IMR-90 (cell line): ENCODE results near the gene CTIF. TPM values are rescaled to one million over a fixed set of nuclear protein-coding genes. Genes with fewer than 3 reads are reported as not detected.

ENCODE experiments used
- ATAC-seq: fragments of 200-7000 bp; cut with Tn5 transposase; 2 replicates; pipeline ENCODE4 v1.9.1; 2020; ENCODE audit warnings: low read depth, mild to moderate bottlenecking, moderate library complexity
- BruUV-seq: library from RNA; stranded (reverse); fragments of 400-500 nt; replicated peaks from 2 replicates; lab custom pipeline; 2021; lab: Mats Ljungman, UMichigan
- CTCF ChIA-PET: fragments of 300-600 bp; formaldehyde crosslinking; extraction: SDS; loops from one replicate; lab custom pipeline; 2021; ENCODE audit warnings: antibody characterized with exemption; lab: Yijun Ruan, JAX
- POLR2A ChIA-PET: fragments of 300-600 bp; sonication (Branson Sonifier 250); formaldehyde crosslinking; loops from one replicate; lab custom pipeline; 2022; ENCODE audit warnings: antibody characterized with exemption; ENCODE audit not compliant: unreplicated experiment; lab: Charles Lee
- DNase-seq: peaks from one replicate; pipeline ENCODE4 v3.0.0; 2013
- H2AFZ ChIP-seq: replicated peaks from 2 replicates; pipeline ENCODE3; 2013; ENCODE audit warnings: low read length, mild to moderate bottlenecking; ENCODE audit not compliant: poor library complexity
- H2AK5ac ChIP-seq: 2 replicates; pipeline ENCODE4 v1.6.1; 2013; ENCODE audit warnings: low read depth, low read length, inconsistent platforms
- H2AK9ac ChIP-seq: replicated peaks from 2 replicates; pipeline ENCODE3; 2013; ENCODE audit warnings: mild to moderate bottlenecking, low read depth, low read length, moderate library complexity; ENCODE audit not compliant: poor library complexity
- H2BK120ac ChIP-seq: 2 replicates; pipeline ENCODE4 v1.6.1; 2013; ENCODE audit warnings: low read depth, low read length, inconsistent platforms
- H2BK15ac ChIP-seq: 3 replicates; pipeline ENCODE4 v1.6.1; 2013; ENCODE audit warnings: low read depth, low read length, inconsistent platforms
- H2BK20ac ChIP-seq: 2 replicates; pipeline ENCODE4 v1.6.1; 2013; ENCODE audit warnings: low read depth, mild to moderate bottlenecking, inconsistent platforms, low read length, moderate library complexity
- H2BK5ac ChIP-seq: 2 replicates; pipeline ENCODE4 v1.6.1; 2013; ENCODE audit warnings: mild to moderate bottlenecking, low read depth, low read length, inconsistent platforms; ENCODE audit not compliant: poor library complexity, severe bottlenecking
- H3K14ac ChIP-seq: replicated peaks from 2 replicates; pipeline ENCODE4 v1.6.1; 2013; ENCODE audit warnings: low read depth, low read length, inconsistent platforms
- H3K18ac ChIP-seq: 2 replicates; pipeline ENCODE4 v1.6.1; 2013; ENCODE audit warnings: low read depth, low read length, control low read depth
- H3K23ac ChIP-seq: 2 replicates; pipeline ENCODE4 v1.6.1; 2013; ENCODE audit warnings: low read depth, low read length, inconsistent platforms
- H3K27ac ChIP-seq: 2 replicates; pipeline ENCODE4 v1.5.1; 2013; ENCODE audit warnings: mild to moderate bottlenecking, control low read depth, low read length; ENCODE audit not compliant: insufficient read depth
- H3K27me3 ChIP-seq: 2 replicates; pipeline ENCODE4 v1.6.1; 2013; ENCODE audit warnings: low read length; ENCODE audit not compliant: control insufficient read depth, insufficient read depth
- H3K36me3 ChIP-seq: 2 replicates; pipeline ENCODE4 v1.6.1; 2013; ENCODE audit warnings: low read length, mixed read lengths; ENCODE audit not compliant: control insufficient read depth, insufficient read depth
- H3K4ac ChIP-seq: 2 replicates; pipeline ENCODE4 v1.6.1; 2013; ENCODE audit warnings: low read depth, low read length, inconsistent platforms
- H3K4me1 ChIP-seq: 2 replicates; pipeline ENCODE4 v1.6.1; 2013; ENCODE audit warnings: low read length, mixed read lengths; ENCODE audit not compliant: control insufficient read depth, insufficient read depth
- H3K4me2 ChIP-seq: 2 replicates; pipeline ENCODE4 v1.6.1; 2013; ENCODE audit warnings: low read depth, mild to moderate bottlenecking, control low read depth, low read length, moderate library complexity
- H3K4me3 ChIP-seq: 2 replicates; pipeline ENCODE4 v1.5.1; 2013; ENCODE audit warnings: low read depth, mild to moderate bottlenecking, control low read depth, low read length, moderate library complexity; ENCODE audit not compliant: insufficient read depth
- H3K56ac ChIP-seq: 2 replicates; pipeline ENCODE4 v1.6.1; 2013; ENCODE audit warnings: low read length, inconsistent platforms; ENCODE audit not compliant: insufficient read depth; ENCODE audit errors: extremely low read depth
- H3K79me1 ChIP-seq, 2 experiments: 2 replicates each; pipeline ENCODE4 v1.6.1; 2013; ENCODE audit warnings: low read length in 2 of 2, inconsistent platforms in 1 of 2, low read depth in 1 of 2
- H3K9ac ChIP-seq: 2 replicates; pipeline ENCODE4 v1.6.1; 2013; ENCODE audit warnings: low read depth, low read length, control low read depth
- H3K9me1 ChIP-seq: 2 replicates; pipeline ENCODE4 v1.6.1; 2013; ENCODE audit warnings: low read length, inconsistent platforms; ENCODE audit not compliant: insufficient read depth
- H3K9me3 ChIP-seq: 2 replicates; pipeline ENCODE4 v1.6.1; 2013; ENCODE audit warnings: low read length; ENCODE audit not compliant: control insufficient read depth, insufficient read depth
- H4K20me1 ChIP-seq: 2 replicates; pipeline ENCODE4 v1.6.1; 2013; ENCODE audit warnings: low read length, inconsistent platforms; ENCODE audit not compliant: insufficient read depth
- H4K5ac ChIP-seq: 2 replicates; pipeline ENCODE4 v1.6.1; 2013; ENCODE audit warnings: mild to moderate bottlenecking, low read depth, low read length, control low read depth
- H4K8ac ChIP-seq, 2 experiments: 2 replicates each; pipeline ENCODE4 v1.6.1; 2013; ENCODE audit warnings: low read depth in 2 of 2, low read length in 2 of 2, control low read depth in 1 of 2, inconsistent platforms in 1 of 2
- H4K91ac ChIP-seq: 2 replicates; pipeline ENCODE4 v1.6.1; 2013; ENCODE audit warnings: low read depth, low read length, inconsistent platforms; ENCODE audit not compliant: insufficient read depth
- BHLHE40 ChIP-seq: fragments of 150-350 bp; IDR thresholded peaks from 2 replicates; pipeline ENCODE4 v1.6.1; 2016; ENCODE audit warnings: mild to moderate bottlenecking, low read depth, low read length
- CEBPB ChIP-seq: IDR thresholded peaks from 2 replicates; pipeline ENCODE4 v1.6.1; 2012; ENCODE audit warnings: low read depth, low read length, improper control_type of control experiment
- CHD1 ChIP-seq: IDR thresholded peaks from 2 replicates; pipeline ENCODE4 v1.6.1; 2012; ENCODE audit warnings: low read depth, low read length, improper control_type of control experiment
- ELK1 ChIP-seq: fragments of 150-350 bp; IDR thresholded peaks from 2 replicates; pipeline ENCODE4 v1.6.1; 2016; ENCODE audit warnings: low read depth, mild to moderate bottlenecking, low read length, moderate library complexity, borderline replicate concordance
- FOS ChIP-seq: fragments of 150-350 bp; IDR thresholded peaks from 2 replicates; pipeline ENCODE4 v1.6.1; 2016; ENCODE audit warnings: low read depth, low read length
- MAFK ChIP-seq: IDR thresholded peaks from 2 replicates; pipeline ENCODE4 v1.6.1; 2012; ENCODE audit warnings: low read depth, low read length, improper control_type of control experiment
- MAZ ChIP-seq: IDR thresholded peaks from 2 replicates; pipeline ENCODE4 v1.6.1; 2012; ENCODE audit warnings: low read depth, mild to moderate bottlenecking, low read length, improper control_type of control experiment, moderate library complexity, borderline replicate concordance
- MXI1 ChIP-seq: IDR thresholded peaks from 2 replicates; pipeline ENCODE4 v1.6.1; 2012; ENCODE audit warnings: low read depth, mild to moderate bottlenecking, low read length, moderate library complexity, borderline replicate concordance
- NFE2L2 ChIP-seq: fragments of 150-350 bp; IDR thresholded peaks from 2 replicates; pipeline ENCODE4 v1.6.1; 2016; ENCODE audit warnings: low read depth, mild to moderate bottlenecking, low read length
- RAD21 ChIP-seq: IDR thresholded peaks from 2 replicates; pipeline ENCODE4 v1.6.1; 2012; ENCODE audit warnings: low read length, improper control_type of control experiment
- RCOR1 ChIP-seq: IDR thresholded peaks from 2 replicates; pipeline ENCODE4 v1.6.1; 2012; ENCODE audit warnings: mild to moderate bottlenecking, low read length, improper control_type of control experiment; ENCODE audit not compliant: insufficient replicate concordance
- RFX5 ChIP-seq: IDR thresholded peaks from 2 replicates; pipeline ENCODE4 v1.8.0; 2012; ENCODE audit warnings: low read depth, mild to moderate bottlenecking, low read length, moderate library complexity
- SMC3 ChIP-seq: fragments of 150-350 bp; IDR thresholded peaks from 2 replicates; pipeline ENCODE4 v1.6.1; 2016; ENCODE audit warnings: low read depth, mild to moderate bottlenecking, antibody characterized with exemption, low read length, moderate library complexity
- WGBS, 2 experiments: methylation state at CpG; one replicate each; pipeline versions ENCODE4 v1.1.5 to v1.1.7; 2013; ENCODE audit warnings: missing lambda C conversion rate in 2 of 2; ENCODE audit not compliant: insufficient read length in 1 of 2; ENCODE audit errors: extremely low coverage in 2 of 2; 5-methylcytosine and 5-hydroxymethylcytosine counted together
- dilution Hi-C: fragments of 300-500 bp; cut with HindIII; formaldehyde crosslinking; loops from one replicate; pipeline ENCODE4 v1.14.3; 2018; ENCODE audit warnings: low sequenced_read_pairs; ENCODE audit not compliant: unreplicated experiment
- in situ Hi-C: fragments of 300-500 bp; cut with MboI; formaldehyde crosslinking; loops from 3 replicates; pipeline ENCODE4 v1.14.3; 2019; ENCODE audit warnings: low sequenced_read_pairs, inconsistent platforms, mixed read lengths
- intact Hi-C: fragments of 100-400 bp; cut with micrococcal nuclease; formaldehyde crosslinking; loops from 2 replicates; pipeline ENCODE4 v1.10.0; 2022
- polyA plus RNA-seq, 3 experiments: library from polyadenylated mRNA; depleted of rRNA; stranded (reverse); fragments of >200 nt; gene quantifications; 2 replicates each; pipeline ENCODE4 v1.2.3, GENCODE V29; 2012; ENCODE audit warnings: low replicate concordance in 1 of 3
- total RNA-seq: library from RNA; depleted of rRNA; stranded (reverse); fragments of >200 nt; gene quantifications from 2 replicates; pipeline ENCODE4 v1.2.3, GENCODE V29; 2012
- TF ChIP-seq, protein P1 (sequence below): conservative IDR thresholded peaks from 2 replicates; pipeline ENCODE4 v1.5.1; 2012; ENCODE audit warnings: mild to moderate bottlenecking, low read depth, low read length, improper control_type of control experiment
- TF ChIP-seq, protein P2 (sequence below): fragments of 150-350 bp; IDR thresholded peaks from 2 replicates; pipeline ENCODE4 v1.6.1; 2017; ENCODE audit warnings: mild to moderate bottlenecking, antibody characterized with exemption, low read length, low read depth

Gene CTIF
- total and polyA plus RNA-seq, 2 of the 4 experiments (the other 2 are of a cell fraction) = 25.1 to 57.0 TPM

GRCh38 chr18:48632676-48633257 is 93.9 kb downstream of the CTIF start:
- Histone ChIP-seq H2BK15ac (peak overlapping the region; percentile 33; the same call in 1 of the 3 replicates), H3K9ac (no peak overlapping the region), H3K4me1 (peaks cover 18% of the 10 kb centered on the region), H2AK9ac (no peak overlapping the region), H3K23ac (no peak overlapping the region), H2BK5ac (peak overlapping the region; percentile 47), H2BK20ac (peak overlapping the region; percentile 42; the same call in 1 of the 2 replicates), H3K4me3 (no peak overlapping the region), H3K27ac (no peak overlapping the region), H2AK5ac (peak overlapping the region; percentile 85), H3K27me3 (no peaks in the 10 kb centered on the region), H3K9me1 (peaks cover 48% of the 10 kb centered on the region), H3K9me3 (no peaks in the 10 kb centered on the region), H2BK120ac (peak overlapping the region; percentile 60), H3K56ac (no peak overlapping the region), H2AFZ (no peak overlapping the region), H3K79me1 (peaks cover 58 to 83% of the 10 kb centered on the region in 2 experiments), H4K20me1 (peaks cover 8% of the 10 kb centered on the region; the same call in 1 of the 2 replicates), H3K36me3 (peaks cover 28% of the 10 kb centered on the region), H4K91ac (peak overlapping the region; percentile 72), H3K4me2 (no peak overlapping the region), H4K8ac (peak overlapping the region; percentile 0 to 4; a peak in 2 of 4 replicates), H3K18ac (0 out of 2 replicates have a peak overlapping the region, but pooled peaks have one; percentile 1), H3K14ac (no peak overlapping the region), H4K5ac (no peak overlapping the region), H3K4ac (peak overlapping the region; percentile 77)
- ATAC-seq = no peak
- DNase-seq = no peak
- in situ Hi-C loops (loop anchor here (25.0 kb wide), 1 partner anchor 1655 kb away; the partner anchor contains the start of genes CXXC1 and MBD1), intact Hi-C loops (loop anchor here (5.0 kb wide), 1 partner anchor 90 kb away; no protein-coding TSS in a partner anchor), dilution Hi-C loops (no loop called here)
- CTCF ChIA-PET = no interaction called here
- BruUV-seq = no TSS peak
- WGBS, 2 experiments = 100% methylated on average over 1 of the region's 12 CpGs; no CpG with 5 or more reads in 1 of the 2 experiments
- POLR2A ChIA-PET = no interaction called here
- TF ChIP-seq FOS (no peak), RCOR1 (no peak), NFE2L2 (no peak), ELK1 (no peak), BHLHE40 (no peak), MXI1 (no peak), CEBPB (no peak), RFX5 (no peak), SMC3 (no peak), RAD21 (no peak), MAZ (no peak), MAFK (no peak), CHD1 (no peak)
- TF ChIP-seq, protein P1, sequence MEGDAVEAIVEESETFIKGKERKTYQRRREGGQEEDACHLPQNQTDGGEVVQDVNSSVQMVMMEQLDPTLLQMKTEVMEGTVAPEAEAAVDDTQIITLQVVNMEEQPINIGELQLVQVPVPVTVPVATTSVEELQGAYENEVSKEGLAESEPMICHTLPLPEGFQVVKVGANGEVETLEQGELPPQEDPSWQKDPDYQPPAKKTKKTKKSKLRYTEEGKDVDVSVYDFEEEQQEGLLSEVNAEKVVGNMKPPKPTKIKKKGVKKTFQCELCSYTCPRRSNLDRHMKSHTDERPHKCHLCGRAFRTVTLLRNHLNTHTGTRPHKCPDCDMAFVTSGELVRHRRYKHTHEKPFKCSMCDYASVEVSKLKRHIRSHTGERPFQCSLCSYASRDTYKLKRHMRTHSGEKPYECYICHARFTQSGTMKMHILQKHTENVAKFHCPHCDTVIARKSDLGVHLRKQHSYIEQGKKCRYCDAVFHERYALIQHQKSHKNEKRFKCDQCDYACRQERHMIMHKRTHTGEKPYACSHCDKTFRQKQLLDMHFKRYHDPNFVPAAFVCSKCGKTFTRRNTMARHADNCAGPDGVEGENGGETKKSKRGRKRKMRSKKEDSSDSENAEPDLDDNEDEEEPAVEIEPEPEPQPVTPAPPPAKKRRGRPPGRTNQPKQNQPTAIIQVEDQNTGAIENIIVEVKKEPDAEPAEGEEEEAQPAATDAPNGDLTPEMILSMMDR = no peak
- TF ChIP-seq, protein P2, sequence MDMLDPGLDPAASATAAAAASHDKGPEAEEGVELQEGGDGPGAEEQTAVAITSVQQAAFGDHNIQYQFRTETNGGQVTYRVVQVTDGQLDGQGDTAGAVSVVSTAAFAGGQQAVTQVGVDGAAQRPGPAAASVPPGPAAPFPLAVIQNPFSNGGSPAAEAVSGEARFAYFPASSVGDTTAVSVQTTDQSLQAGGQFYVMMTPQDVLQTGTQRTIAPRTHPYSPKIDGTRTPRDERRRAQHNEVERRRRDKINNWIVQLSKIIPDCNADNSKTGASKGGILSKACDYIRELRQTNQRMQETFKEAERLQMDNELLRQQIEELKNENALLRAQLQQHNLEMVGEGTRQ = no peak
